Stimulated activated CD4-positive, alpha-beta T cell treated with anti-CD3 and anti-CD28 coated beads, Interleukin-4, amount 100 ng/mL, for 1 hour (primary cell): Measurements from ENCODE around the gene MRPL38.
A peak's percentile ranks its signal among the peaks of the same experiment; 100 is the strongest.
"Not testable (repeated sequence)": the region's sequence is repeated elsewhere in the genome, so short reads cannot be mapped to it uniquely, and the experiment has no call there.

Source experiments
- DNase-seq: peaks from one replicate; pipeline ENCODE4 v3.0.0-alpha.2; 2020

The MRPL38 gene

DNA sequence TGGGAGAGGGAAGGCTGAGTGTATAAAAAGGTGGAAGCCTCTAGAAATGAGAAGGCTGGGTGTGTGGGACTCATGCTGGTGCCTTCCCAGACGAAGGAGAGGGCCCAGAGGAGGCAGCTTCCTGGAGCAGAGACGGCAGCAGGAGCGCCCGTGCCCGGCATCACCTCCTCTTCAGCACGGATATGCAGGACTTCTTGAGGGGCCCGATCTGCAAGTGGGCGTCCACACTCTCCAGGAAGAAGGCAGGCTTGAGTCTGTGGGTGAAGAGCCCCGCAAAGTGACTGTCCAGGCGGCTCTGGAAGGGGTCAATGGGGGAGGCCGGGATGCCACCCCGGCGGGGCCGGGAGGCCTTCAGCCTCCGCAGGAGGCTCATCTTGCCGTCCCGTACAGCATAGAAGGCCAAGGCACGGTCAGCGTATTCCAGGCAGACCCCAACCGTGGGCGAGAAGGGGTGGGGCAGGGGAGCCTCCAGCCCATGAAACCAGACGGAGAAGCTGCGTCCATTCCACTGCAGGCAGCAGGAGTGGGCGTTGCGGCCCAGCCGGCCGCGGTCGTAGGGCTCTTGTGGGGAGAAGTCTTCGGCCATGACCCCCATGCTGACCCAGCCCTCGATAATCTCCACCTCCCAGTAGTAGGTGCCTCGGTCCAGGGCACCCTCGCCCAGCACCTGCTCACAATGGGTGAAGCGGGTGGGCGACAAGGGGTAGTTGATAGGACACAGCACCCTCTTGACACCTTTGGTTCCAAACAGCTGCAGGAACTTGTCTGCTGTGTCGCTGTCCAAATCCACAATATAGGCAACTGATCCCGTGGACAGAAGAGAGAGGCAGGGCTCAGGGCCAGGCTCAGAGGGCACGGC is 30.1 kb downstream of the MRPL38 start:
- no peak for DNase-seq

DNA sequence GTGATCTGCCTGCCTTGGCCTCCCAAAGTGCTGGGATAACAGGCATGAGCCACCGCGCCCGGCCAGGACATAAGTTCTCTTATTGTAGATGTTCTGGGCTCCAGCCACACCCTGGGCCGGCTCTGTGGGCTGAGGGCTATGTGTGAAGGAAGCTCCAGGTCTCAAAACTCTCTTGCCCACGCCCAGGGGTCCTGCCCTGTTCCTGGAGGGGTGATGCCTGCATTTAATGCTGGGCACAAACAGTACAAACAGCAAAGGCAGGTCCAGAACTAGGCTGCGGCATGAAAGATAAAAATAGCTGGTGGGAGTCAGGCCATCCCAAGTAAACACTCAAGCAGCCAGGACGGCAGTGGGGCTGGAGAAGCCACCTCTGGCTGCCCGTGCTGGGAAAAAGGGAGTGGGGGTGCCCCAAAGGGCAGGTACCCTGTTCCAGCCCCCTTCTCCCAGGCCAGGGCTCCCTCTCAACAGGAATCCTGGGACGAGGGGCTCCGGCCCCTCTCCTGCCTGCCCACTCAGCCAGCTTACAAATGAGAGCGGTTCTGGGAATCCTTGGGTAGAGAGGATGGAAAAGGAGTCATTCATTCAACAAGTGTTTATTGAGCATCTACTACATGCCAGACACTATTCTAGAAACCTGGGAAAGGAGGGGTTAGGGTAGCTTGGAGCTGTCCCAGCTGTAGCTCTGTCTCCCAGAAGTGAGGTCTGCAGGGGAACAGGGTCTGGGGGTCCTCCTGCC is 30.9 kb downstream of the MRPL38 start:
- DNase-seq, result no peak

DNA sequence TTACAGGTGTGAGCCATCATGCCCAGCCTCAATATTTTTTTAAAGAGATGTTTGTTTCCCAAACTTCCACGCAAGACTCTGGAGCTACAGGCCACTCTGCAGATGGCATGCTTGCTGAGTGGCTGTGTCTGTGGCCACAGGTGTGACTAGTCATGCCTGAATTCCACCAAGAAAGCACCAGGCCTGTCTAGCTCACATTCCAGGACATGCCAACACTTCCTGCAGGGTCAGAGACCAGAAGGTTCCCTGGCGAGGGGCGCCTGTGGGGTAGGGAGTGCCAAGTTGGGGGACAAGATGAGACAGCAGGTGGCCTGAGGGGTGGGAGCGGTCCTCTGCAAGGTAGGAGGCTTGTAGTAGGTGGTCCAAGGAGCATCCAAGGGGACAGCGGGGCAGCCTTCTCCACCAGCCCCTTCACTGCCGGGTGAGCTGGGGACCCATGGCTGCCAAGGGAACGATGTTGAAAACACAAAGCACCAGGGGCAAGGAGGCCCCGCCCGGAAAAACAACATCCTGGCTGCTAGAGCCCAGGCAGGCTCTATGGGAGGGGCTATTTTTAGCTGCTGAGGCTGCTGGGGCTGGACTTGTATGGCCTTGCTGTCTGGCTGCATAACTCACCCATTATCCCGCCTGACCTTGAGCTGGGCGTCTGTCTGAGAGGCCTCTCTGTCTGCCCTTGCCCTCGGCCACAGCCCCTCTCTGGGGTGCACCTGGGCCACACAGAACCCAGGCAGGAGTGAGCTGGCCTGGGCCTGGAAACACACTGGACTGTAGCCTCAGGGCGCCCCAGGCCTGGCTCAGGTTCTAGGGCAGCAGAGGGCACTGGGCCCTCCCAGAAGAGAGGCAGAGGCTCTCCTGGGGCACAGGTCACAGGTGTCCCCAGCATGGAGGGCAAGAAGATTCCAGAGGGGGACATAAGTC is 32.0 kb downstream of the MRPL38 start:
- DNase-seq, result no peak

DNA sequence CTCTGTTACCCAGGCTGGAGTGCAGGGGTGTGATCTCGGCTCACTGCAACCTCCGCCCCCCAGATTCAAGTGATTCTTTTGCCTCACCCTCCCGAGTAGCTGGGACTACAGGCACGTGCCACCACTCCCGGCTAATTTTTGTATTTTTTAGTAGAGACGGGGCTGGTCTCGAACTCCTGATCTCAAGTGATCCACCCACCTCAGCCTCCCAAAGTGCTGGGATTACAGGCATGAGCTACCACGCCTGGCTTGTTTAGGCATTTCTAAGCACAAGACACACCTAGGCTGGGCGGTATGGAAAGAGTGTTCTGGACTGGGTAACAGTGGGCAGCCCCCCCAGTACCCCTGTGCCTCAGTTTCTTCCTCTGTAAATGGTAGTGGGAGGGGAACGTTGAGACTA is 34.5 kb downstream of the MRPL38 start:
- DNase-seq, result not testable (repeated sequence)

DNA sequence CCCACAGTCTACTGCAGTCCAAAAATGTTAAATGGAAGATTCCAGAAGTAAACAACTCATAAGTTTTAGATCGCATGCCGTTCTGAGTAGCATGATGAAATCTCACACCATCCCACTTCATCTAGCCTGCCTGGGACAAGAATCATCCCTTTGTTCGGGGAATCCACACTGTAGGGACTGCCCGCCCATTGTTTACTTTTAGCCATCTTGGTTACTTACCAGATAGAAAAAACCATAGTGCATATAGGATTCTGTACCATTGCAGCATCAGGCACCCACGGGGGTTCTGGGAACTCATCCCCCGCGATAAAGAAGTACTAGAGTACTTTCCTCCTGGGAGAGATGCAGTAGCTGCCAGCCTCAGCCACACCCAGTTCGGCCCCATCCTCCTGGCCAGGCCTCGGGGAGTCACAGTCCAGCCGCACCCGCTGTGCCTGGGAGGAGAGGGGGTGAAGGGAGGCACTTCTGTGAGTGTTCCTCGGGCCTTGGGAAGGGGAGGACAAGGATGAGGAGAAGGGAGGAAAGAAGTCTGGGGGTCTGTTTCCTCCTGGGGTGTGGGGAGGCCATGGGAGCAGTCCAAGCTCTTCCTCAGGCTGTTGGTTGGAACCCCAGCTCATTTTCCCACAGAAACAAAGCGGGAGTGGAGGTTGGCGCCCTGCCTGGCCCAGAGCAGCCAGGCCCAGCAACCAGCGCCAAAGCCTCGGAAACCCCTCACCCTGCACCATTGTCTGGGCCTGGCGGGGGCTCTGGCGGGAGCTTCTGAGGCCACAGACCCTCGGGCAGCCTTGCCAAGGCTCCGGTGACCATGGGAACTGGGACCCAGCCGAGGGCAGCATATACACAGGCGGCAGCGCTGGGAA is 35.2 kb downstream of the MRPL38 start:
- no peak for DNase-seq

DNA sequence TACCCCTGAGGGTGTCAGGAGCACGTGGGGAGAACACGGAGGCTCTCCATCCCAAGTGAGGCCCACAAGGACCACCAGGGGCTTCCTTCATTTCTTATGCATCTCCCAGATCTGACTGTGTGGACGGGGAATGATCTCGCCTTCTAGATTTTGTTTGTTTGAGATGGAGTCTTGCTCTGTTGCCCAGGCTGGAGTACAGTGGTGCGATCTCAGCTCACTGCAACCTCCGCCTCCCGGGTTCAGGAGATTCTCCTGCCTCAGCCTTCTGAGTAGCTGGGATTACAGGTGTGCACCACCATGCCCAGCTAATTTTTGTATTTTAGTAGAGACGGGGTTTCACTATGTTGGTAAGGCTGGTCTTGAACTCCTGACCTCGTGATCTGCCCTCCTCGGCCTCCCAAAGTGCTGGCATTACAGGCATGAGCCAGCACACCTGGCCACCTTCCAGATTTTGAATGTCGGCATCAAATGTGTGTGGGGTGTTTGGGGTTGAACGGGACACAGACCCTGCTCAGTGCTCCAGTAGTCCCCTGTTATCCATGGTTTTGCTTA is 35.9 kb downstream of the MRPL38 start:
- not testable (repeated sequence) for DNase-seq

DNA sequence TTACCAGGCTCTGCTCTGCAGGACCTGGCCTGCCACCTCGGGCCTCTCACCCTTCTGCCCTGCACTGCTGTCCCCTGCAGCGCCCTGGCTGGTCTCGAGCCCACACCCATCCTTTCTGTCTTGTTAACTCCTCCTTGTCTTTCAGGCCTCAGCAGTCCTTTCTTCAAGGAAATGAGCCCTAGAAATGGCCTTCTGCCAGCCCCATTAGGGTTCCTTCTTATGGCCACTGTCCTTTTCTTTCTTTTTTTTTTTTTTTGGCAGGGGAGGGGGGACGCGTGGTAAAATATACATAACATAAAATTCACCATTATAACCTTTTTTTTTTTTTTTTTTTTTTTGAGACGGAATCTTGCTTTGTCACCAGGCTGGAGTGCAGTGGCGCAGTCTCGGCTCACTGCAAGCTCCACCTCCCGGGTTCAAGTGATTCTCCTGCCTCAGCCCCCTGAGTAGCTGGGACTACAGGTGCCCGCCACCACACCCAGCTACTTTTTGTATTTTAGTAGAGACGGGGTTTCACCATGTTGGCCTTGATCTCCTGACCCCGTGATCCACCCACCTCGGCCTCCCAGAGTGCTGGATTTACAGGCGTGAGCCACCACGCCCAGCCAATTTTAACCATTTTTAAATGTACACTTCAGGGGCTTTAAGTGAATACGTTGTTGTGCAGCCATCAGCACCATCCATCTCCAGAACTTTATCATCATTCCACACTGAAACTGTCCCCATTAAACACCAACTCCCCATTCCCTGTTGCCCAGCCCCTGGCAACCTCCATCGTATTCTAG is 39.1 kb downstream of the MRPL38 start:
- DNase-seq, result not testable (repeated sequence)

DNA sequence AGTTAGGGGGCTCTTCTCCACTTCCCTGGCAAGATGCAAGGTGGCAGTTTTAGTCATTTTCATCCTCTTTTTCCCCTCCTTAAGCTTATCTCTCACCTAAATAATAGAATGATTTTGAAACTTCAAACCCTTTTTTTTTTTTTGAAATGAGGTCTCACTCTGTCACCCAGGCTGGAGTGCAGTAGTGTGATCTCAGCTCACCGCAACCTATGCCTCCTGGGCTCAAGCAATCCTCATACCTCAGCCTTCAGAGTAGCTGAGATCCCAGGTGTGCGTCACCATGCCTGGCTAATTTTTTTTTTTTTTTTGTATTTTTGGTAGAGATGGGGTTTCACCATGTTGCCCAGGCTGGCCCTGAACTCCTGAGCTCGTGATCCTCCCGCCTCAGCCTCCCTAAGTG is 39.8 kb downstream of the MRPL38 start:
- DNase-seq, result not testable (repeated sequence)

DNA sequence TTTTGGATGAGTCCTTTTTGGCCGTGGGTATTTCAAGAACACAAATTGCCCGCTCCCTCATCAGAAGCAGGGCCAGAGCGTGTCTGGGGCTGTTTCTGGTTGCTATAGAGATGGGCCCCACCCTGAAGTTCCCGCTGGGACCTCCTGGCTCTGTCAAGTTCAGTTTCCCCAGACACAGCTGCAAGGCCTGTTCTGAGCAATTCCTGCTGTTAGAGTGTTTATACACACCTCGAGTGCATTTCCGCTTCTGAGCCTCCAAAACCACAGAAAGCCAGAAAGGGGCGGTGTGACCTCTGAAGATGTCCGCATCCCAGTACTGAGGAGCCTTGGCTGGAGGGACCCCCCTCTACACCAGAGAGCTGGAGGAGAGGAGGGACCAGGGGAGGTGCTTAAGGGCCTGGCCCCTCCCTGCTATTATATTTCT is 40.2 kb downstream of the MRPL38 start:
- no peak for DNase-seq

DNA sequence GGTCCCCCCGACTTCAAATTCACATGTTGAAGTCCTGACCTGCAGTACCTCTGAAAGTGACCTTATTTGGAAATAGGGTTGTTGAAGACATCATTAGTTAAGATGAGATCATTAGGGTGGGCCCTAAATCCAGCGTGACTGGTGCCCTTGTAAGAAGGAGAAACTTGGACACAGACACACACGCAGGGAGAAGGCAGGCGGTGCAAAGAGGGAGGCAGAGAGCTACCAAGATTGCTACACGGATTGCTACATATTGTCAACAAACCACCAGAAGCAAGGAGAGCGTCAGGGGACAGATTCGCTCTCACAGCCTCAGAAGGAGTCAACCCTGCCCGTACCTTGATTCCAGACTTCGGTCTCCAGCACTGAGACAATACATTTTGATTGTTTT is 42.8 kb downstream of the MRPL38 start:
- DNase-seq, result no peak

DNA sequence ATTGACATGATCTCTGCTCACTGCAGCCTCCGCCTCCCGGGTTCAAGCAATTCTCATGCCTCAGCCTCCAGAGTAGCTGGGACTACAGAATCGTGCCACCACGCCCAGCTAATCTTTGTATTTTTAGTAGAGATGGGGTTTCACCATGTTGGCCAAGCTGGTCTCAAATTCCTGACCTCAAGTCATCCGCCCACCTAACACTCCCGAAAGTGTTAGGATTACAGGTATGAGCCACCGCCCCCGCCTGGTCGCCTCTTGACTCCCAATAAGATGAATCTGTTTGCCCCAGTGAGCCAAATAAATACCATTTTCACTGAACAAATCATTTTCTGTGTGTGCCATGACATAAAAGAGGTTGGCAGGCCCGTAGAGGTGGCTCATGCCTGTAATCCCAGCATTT is 45.3 kb downstream of the MRPL38 start:
- DNase-seq, result not testable (repeated sequence)

DNA sequence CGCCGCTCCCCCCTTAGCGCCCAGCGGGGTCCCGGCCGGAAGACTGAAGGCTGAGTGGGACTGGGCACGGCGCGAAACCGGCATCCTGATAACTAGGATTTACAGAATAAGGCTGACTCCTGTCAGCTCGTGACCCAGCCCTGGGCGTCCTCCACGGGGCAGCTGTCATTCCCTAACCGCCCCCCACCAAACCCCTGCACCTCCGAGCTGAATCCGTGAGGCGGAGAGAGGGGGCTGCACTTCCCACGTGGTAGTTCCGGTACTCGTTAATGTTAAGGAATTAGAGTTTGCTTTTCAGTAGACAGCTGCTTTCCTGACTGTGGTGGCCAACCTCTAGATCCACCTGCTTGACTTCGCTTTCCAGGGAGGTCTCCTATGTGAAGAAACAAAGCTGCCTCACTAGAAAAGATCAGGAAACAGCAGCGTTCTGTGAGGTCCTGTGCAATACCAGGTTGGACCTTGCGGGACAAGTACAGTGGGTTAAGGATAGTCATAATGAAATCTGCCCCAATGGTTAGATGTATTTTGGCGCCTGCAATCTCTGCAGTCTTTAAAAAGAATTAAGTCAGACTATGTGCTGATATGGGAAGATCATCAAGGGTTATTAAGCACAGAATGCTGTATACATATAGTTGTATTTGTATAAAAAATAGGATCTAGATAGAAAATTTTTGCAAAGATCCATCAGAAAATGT is 48.5 kb downstream of the MRPL38 start:
- no peak for DNase-seq

DNA sequence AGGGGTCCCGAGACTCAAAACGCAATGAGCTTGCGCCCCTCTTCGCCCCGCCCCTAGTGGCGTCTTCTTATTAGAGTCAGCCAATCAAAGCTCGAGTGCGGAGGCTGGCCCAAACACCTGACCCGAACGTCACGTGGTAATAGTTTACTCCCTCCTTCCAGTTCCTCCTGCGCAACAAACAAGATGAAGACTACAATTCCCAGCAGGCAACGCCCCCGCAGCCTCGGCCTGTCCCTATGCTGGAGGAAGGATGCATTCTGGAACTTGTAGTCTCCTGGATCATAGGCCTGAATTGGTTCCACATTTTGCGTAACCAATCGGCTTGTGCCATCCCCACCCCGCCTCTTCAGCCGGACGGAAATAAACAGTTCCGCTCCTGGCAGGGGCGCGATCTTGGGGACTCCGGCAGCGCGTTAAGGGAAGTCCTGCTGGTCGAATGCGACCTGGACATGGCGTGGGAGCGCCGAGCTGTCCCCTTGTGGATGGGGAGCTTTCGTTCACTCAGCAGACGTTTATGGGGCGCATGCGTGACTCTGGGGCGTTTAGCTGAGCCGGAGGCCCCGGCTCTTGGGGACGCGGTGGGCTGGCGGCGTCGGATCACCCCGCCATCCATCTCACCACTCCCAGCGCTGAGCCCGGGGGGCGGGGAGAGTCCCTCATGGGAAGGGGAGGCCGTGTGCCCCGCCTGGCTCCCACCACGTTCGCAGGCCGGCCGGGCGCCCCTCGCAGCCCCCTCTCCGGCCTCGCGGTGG is 49.2 kb downstream of the MRPL38 start, which contains the start of gene WBP2:
Gene WBP2, minus strand, starts transcription at position 26 of the 752 bp plus-strand sequence. CDS start 38 bp downstream, outside the sequence.
- DNase-seq, result peak; percentile 95

DNA sequence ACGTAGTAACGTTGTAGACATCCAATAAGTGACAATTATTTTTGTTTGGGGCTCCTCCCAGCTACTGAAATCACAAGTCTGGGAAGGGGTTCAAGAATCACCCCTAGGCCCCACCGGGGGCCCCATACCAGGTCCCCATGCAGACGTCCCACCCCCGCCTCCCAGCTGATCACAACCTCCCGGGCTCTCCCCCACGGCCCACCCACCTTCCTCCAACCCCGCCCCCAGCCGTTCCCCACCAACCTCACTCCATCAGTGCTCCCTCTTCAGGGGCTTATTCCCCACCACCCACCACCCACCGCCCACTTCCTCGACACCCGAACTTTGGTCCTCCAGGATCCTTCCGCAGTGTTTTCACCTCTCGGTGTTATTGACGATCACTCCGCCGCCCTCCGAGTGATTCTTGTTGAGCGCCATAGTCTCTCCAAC is 49.8 kb downstream of the MRPL38 start:
- DNase-seq, result no peak

DNA sequence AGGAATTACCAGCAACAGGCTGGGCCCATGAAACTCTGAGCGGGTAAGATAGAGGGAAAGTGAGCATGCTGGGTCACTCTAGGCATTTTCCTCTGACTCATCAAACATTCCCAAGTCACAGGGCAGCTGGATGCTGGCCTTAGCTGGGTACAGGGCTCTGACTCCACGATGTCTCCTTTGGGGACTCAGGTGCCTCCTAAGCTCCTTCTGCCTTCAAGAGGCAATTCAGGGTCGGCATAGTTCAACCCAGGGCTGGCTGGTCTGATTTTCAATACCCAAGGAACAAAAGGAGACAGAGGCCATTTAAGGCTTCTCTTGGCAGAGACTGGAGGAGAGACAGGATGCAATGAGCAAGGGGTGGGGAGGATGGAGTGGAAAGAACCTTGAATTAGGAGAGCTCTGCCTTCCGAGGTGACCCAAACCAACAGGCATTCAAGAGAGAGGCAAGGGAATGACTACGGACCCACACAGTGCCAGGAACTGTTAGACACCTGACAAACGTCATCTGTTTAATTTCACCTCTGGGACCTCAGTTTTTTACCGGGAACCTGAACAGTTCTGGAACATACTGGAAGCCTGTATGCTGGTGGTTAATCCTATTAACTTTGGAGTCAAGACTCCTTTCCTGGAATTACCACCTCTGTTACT is 50.5 kb downstream of the MRPL38 start:
- no peak for DNase-seq

DNA sequence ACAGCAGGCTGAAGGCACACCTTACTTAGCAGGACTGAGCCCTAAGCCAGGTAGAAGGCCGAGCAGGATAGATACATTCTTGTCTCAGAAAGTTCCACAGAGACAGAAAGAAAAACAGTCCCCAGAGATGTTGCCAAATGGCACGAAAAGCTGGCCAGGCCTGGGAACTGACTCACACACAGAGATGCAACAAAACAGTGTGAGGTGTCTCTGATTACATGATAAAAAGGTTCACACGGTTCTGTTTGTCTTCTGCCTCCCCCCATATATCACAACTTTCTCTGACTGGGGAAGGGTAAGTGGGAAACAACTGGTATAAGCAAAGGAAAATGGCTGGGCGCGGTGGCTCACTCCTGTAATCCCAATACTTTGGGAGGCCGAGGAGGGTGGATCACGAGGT is 51.3 kb downstream of the MRPL38 start:
- DNase-seq, result no peak

DNA sequence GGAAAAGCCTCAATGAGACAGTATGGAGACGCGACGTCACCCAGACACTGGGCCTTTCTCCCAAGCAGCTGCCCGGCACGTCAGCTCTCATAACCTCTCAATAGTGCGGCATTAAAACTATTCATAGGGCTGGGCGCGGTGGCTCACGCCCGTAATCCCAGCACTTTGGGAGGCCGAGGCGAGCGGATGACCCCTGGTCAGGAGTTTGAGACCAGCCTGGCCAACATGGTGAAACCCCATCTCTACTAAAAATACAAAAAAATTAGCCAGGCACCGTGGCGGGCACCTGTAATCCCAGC is 53.0 kb downstream of the MRPL38 start:
- not testable (repeated sequence) for DNase-seq

DNA sequence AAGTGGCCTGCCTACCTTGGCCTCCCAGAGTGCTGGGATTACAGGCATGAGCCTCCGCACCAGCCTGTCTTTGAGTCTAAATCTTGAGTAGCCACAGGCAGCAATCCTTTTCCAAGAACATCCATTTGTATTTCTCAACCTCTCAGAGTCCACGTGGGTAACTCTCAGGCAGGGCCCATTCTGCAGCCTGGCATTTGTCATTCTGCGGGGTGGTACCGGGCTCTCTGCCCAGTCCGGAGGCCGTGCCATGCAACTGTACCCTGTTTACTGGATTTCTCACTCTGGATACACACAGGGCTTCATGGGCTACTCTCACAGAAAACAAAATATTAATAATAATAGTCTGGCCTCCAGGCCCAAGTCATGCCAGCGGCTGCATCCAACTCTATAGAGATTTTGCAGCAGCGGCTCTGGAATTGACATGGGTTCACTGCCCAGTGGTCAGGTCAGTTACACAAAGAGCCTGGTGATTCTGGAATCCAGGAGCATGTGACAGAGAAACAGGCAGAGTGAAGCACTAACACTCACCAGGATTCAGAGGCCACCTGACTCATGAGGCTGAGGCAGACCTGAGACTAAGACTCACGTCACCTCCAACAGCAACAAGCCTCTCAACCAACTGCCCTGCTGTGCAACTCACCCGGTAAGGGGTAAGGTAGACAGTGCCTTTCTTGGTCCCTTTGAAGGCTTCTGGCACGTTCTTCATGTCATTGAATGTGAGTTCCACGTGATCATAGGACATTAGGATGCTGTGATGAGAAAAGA is 53.6 kb downstream of the MRPL38 start:
- no peak for DNase-seq
